MM.1S (cell line): ENCODE measurements around the gene EXO5.
"Not testable (repeated sequence)": the region's sequence is repeated elsewhere in the genome, so short reads cannot be mapped to it uniquely, and the experiment has no call there.

ENCODE experiments used
- EZH2 ChIP-seq: fragments of 300-600 bp; sonication (generic); optimal IDR thresholded peaks from 2 replicates; pipeline ENCODE3; 2017; ENCODE audit warnings: low read depth, mild to moderate bottlenecking, antibody characterized with exemption, low read length, mixed read lengths
- TF ChIP-seq, protein P1 (sequence below): fragments of 300-600 bp; sonication (generic); IDR thresholded peaks from 2 replicates; pipeline ENCODE4 v1.5.1; 2016; ENCODE audit warnings: antibody characterized with exemption, low read length, mixed read lengths

DNA sequence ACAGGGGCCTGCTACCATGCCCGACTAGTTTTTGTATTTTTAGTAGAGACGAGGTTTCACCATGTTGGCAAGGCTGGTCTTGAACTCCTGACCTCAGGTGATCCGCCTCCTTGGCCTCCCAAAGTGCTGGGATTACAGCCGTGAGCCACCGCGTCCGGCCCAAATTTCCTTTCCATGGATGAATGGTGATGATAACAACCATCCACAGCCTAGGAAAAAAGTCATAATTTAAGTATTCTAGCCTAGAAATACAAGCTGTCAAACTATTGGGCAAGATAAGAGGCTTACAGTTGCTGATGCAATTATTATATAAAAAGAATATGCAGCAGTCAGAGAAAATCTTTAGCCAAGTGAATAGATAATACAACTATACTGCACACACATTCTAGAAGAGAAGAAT lies 46.2 kb downstream of the EXO5 start:
- TF ChIP-seq, protein P1, sequence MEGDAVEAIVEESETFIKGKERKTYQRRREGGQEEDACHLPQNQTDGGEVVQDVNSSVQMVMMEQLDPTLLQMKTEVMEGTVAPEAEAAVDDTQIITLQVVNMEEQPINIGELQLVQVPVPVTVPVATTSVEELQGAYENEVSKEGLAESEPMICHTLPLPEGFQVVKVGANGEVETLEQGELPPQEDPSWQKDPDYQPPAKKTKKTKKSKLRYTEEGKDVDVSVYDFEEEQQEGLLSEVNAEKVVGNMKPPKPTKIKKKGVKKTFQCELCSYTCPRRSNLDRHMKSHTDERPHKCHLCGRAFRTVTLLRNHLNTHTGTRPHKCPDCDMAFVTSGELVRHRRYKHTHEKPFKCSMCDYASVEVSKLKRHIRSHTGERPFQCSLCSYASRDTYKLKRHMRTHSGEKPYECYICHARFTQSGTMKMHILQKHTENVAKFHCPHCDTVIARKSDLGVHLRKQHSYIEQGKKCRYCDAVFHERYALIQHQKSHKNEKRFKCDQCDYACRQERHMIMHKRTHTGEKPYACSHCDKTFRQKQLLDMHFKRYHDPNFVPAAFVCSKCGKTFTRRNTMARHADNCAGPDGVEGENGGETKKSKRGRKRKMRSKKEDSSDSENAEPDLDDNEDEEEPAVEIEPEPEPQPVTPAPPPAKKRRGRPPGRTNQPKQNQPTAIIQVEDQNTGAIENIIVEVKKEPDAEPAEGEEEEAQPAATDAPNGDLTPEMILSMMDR, result not testable (repeated sequence)
- TF ChIP-seq EZH2, result not testable (repeated sequence)
